ENCODE data around the gene SLC2A10. TPM values are rescaled to one million over a fixed set of nuclear protein-coding genes. Genes with fewer than 3 reads are reported as not detected.

SLC2A10 gene
- total and polyA plus RNA-seq, 2 experiments from 2014 or later = 4.9 to 14.6 TPM

- TF ChIP-seq, protein P1, sequence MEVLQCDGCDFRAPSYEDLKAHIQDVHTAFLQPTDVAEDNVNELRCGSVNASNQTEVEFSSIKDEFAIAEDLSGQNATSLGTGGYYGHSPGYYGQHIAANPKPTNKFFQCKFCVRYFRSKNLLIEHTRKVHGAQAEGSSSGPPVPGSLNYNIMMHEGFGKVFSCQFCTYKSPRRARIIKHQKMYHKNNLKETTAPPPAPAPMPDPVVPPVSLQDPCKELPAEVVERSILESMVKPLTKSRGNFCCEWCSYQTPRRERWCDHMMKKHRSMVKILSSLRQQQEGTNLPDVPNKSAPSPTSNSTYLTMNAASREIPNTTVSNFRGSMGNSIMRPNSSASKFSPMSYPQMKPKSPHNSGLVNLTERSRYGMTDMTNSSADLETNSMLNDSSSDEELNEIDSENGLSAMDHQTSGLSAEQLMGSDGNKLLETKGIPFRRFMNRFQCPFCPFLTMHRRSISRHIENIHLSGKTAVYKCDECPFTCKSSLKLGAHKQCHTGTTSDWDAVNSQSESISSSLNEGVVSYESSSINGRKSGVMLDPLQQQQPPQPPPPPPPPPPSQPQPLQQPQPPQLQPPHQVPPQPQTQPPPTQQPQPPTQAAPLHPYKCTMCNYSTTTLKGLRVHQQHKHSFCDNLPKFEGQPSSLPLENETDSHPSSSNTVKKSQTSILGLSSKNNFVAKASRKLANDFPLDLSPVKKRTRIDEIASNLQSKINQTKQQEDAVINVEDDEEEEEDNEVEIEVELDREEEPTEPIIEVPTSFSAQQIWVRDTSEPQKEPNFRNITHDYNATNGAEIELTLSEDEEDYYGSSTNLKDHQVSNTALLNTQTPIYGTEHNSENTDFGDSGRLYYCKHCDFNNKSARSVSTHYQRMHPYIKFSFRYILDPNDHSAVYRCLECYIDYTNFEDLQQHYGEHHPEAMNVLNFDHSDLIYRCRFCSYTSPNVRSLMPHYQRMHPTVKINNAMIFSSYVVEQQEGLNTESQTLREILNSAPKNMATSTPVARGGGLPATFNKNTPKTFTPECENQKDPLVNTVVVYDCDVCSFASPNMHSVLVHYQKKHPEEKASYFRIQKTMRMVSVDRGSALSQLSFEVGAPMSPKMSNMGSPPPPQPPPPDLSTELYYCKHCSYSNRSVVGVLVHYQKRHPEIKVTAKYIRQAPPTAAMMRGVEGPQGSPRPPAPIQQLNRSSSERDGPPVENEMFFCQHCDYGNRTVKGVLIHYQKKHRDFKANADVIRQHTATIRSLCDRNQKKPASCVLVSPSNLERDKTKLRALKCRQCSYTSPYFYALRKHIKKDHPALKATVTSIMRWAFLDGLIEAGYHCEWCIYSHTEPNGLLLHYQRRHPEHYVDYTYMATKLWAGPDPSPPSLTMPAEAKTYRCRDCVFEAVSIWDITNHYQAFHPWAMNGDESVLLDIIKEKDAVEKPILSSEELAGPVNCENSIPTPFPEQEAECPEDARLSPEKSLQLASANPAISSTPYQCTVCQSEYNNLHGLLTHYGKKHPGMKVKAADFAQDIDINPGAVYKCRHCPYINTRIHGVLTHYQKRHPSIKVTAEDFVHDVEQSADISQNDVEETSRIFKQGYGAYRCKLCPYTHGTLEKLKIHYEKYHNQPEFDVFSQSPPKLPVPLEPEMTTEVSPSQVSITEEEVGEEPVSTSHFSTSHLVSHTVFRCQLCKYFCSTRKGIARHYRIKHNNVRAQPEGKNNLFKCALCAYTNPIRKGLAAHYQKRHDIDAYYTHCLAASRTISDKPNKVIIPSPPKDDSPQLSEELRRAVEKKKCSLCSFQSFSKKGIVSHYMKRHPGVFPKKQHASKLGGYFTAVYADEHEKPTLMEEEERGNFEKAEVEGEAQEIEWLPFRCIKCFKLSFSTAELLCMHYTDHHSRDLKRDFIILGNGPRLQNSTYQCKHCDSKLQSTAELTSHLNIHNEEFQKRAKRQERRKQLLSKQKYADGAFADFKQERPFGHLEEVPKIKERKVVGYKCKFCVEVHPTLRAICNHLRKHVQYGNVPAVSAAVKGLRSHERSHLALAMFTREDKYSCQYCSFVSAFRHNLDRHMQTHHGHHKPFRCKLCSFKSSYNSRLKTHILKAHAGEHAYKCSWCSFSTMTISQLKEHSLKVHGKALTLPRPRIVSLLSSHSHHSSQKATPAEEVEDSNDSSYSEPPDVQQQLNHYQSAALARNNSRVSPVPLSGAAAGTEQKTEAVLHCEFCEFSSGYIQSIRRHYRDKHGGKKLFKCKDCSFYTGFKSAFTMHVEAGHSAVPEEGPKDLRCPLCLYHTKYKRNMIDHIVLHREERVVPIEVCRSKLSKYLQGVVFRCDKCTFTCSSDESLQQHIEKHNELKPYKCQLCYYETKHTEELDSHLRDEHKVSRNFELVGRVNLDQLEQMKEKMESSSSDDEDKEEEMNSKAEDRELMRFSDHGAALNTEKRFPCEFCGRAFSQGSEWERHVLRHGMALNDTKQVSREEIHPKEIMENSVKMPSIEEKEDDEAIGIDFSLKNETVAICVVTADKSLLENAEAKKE (CRISPR knock-in tag; IDR thresholded peaks at IDR 0.05) = no peak
- TF ChIP-seq ETS1 (IDR thresholded peaks at IDR 0.05) = no peak
- no peak for TF ChIP-seq CREB1 (CRISPR knock-in tag; IDR thresholded peaks at IDR 0.05; ENCODE audit: low read depth)
- TF ChIP-seq, protein P2, sequence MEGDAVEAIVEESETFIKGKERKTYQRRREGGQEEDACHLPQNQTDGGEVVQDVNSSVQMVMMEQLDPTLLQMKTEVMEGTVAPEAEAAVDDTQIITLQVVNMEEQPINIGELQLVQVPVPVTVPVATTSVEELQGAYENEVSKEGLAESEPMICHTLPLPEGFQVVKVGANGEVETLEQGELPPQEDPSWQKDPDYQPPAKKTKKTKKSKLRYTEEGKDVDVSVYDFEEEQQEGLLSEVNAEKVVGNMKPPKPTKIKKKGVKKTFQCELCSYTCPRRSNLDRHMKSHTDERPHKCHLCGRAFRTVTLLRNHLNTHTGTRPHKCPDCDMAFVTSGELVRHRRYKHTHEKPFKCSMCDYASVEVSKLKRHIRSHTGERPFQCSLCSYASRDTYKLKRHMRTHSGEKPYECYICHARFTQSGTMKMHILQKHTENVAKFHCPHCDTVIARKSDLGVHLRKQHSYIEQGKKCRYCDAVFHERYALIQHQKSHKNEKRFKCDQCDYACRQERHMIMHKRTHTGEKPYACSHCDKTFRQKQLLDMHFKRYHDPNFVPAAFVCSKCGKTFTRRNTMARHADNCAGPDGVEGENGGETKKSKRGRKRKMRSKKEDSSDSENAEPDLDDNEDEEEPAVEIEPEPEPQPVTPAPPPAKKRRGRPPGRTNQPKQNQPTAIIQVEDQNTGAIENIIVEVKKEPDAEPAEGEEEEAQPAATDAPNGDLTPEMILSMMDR (conservative IDR thresholded peaks at IDR 0.05; ENCODE audit: low read depth in 2 of 2) = no peak
- no peak for TF ChIP-seq JUNB (IDR thresholded peaks at IDR 0.05; ENCODE audit: unreplicated experiment)
- no peak for TF ChIP-seq ZNF331 (CRISPR knock-in tag; IDR thresholded peaks at IDR 0.05; ENCODE audit: low read depth)
- TF ChIP-seq, protein P3, sequence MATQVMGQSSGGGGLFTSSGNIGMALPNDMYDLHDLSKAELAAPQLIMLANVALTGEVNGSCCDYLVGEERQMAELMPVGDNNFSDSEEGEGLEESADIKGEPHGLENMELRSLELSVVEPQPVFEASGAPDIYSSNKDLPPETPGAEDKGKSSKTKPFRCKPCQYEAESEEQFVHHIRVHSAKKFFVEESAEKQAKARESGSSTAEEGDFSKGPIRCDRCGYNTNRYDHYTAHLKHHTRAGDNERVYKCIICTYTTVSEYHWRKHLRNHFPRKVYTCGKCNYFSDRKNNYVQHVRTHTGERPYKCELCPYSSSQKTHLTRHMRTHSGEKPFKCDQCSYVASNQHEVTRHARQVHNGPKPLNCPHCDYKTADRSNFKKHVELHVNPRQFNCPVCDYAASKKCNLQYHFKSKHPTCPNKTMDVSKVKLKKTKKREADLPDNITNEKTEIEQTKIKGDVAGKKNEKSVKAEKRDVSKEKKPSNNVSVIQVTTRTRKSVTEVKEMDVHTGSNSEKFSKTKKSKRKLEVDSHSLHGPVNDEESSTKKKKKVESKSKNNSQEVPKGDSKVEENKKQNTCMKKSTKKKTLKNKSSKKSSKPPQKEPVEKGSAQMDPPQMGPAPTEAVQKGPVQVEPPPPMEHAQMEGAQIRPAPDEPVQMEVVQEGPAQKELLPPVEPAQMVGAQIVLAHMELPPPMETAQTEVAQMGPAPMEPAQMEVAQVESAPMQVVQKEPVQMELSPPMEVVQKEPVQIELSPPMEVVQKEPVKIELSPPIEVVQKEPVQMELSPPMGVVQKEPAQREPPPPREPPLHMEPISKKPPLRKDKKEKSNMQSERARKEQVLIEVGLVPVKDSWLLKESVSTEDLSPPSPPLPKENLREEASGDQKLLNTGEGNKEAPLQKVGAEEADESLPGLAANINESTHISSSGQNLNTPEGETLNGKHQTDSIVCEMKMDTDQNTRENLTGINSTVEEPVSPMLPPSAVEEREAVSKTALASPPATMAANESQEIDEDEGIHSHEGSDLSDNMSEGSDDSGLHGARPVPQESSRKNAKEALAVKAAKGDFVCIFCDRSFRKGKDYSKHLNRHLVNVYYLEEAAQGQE (IDR thresholded peaks at IDR 0.05; ENCODE audit: unreplicated experiment) = no peak
Measured at GRCh38 chr20:46690219-46691106, 19.0 kb upstream of the SLC2A10 start (continued).

Data from GM23338 (cell line).